Nephron (organoid): Measurements from ENCODE around the gene RAP1GAP2.

Experiments
- H3K27ac Mint-ChIP-seq, 3 experiments: 2 replicates each; pipeline ENCODE4 v1.8.0; 2020; ENCODE audit warnings: mixed read lengths in 3 of 3, mild to moderate bottlenecking in 2 of 3, moderate library complexity in 1 of 3
- H3K27me3 Mint-ChIP-seq: 2 replicates; pipeline ENCODE4 v1.8.0; 2021; ENCODE audit warnings: low read depth, mild to moderate bottlenecking, moderate library complexity, mixed read lengths
- H3K36me3 Mint-ChIP-seq: 2 replicates; pipeline ENCODE4 v1.8.0; 2020; ENCODE audit warnings: low read depth, mixed read lengths
- H3K4me1 Mint-ChIP-seq: 2 replicates; pipeline ENCODE4 v1.8.0; 2020; ENCODE audit warnings: mixed read lengths
- H3K4me3 Mint-ChIP-seq, 3 experiments: 2 replicates each; pipeline ENCODE4 v1.8.0; 2020; ENCODE audit warnings: mild to moderate bottlenecking in 3 of 3, mixed read lengths in 3 of 3, moderate library complexity in 2 of 3
- H3K9me3 Mint-ChIP-seq: 2 replicates; pipeline ENCODE4 v1.8.0; 2020; ENCODE audit warnings: mixed read lengths
- TF ChIP-seq, protein P1 (sequence below), 3 experiments: fragments of 200-600 bp; sonication (generic); IDR thresholded peaks; one replicate each; pipeline ENCODE4 v1.5.0; 2021; ENCODE audit warnings: antibody characterized with exemption in 3 of 3; ENCODE audit not compliant: unreplicated experiment in 3 of 3

RAP1GAP2 gene

DNA sequence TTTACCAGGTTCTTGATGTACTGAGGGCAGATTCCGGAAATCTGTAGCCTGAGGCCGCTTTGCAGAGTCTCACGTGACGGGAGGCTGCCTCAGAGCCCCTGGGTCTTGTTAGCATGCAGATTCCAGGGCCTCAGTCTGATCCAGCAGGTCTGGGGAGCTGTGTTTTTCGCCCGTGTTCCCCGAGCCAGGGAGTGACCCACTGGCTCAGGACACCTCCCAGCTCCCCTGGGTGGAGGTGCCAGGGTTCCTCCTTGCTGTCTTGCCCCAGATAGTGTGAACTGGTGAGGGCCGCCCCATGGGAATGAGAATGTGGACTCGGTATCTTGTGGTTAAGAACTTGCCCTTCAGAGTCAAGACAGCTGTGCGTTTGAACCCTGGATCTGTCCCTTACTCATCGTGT, 168.6 kb downstream of the RAP1GAP2 start:
- peaks cover 14% of the 10 kb centered on the region for H3K27me3 Mint-ChIP-seq
- peaks cover 8% of the 10 kb centered on the region for H3K4me1 Mint-ChIP-seq
- H3K36me3 Mint-ChIP-seq, result no peaks in the 10 kb centered on the region
- H3K27ac Mint-ChIP-seq, result no peak overlapping the region
- no peaks in the 10 kb centered on the region for H3K9me3 Mint-ChIP-seq
- TF ChIP-seq, protein P1, sequence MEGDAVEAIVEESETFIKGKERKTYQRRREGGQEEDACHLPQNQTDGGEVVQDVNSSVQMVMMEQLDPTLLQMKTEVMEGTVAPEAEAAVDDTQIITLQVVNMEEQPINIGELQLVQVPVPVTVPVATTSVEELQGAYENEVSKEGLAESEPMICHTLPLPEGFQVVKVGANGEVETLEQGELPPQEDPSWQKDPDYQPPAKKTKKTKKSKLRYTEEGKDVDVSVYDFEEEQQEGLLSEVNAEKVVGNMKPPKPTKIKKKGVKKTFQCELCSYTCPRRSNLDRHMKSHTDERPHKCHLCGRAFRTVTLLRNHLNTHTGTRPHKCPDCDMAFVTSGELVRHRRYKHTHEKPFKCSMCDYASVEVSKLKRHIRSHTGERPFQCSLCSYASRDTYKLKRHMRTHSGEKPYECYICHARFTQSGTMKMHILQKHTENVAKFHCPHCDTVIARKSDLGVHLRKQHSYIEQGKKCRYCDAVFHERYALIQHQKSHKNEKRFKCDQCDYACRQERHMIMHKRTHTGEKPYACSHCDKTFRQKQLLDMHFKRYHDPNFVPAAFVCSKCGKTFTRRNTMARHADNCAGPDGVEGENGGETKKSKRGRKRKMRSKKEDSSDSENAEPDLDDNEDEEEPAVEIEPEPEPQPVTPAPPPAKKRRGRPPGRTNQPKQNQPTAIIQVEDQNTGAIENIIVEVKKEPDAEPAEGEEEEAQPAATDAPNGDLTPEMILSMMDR (IDR thresholded peaks at IDR 0.05; ENCODE audit: unreplicated experiment in 3 of 3), result no peak
- H3K4me3 Mint-ChIP-seq, result no peak overlapping the region

DNA sequence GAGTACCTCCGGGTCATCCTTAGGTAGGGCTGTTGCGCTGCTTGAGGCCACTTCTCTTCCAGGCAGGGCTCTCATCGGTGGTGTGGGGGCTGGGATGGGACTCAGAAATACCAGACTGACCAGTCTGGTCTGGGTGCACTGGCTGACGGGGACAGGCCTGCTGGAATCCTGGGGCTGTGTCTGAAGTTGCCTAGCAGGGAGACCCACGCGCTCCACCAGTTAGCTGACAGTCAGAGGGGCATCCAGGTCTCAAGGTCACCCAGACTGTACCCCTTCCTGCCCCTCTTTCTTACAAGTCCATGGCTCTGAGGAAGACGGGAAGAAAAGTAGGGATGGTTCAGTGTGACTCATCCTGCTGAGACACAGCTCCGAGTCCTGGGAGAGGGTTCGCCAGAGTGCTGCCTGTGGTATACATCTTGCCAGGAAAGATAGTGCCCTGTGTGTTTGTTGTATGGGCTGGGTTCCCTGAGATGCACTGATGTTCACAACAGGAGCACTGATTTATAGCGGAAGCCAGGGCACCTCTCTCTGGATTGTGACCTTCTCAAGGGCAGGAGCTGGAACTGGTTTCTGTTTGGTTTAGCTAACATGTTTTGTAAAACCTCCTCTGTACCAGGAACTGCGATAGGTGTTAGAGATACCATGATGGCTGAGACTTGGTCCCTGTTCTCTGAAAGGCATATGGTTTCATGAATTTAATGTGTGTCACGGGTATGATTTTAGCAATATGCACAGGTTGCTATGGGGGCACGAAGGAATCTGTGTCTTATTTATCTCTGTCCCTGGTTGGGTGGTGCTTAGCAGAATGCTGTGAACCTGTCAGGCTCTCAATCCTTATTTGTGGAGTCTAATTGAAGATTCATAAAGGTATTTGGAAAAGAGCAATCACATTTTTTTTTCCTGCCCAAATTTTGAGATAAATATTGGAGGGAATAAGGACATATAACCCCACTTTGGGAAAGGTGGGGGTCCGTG, 169.7 kb downstream of the RAP1GAP2 start:
- Mint-ChIP-seq H3K4me3 (no peak overlapping the region), H3K27me3 (peaks cover 14% of the 10 kb centered on the region), H3K9me3 (no peaks in the 10 kb centered on the region), H3K27ac (peak overlapping the region in 1 of 3 experiments; percentile 72), H3K36me3 (no peaks in the 10 kb centered on the region), H3K4me1 (peaks cover 4% of the 10 kb centered on the region)
- TF ChIP-seq, protein P1 (IDR thresholded peaks at IDR 0.05; ENCODE audit: unreplicated experiment in 3 of 3), result no peak

DNA sequence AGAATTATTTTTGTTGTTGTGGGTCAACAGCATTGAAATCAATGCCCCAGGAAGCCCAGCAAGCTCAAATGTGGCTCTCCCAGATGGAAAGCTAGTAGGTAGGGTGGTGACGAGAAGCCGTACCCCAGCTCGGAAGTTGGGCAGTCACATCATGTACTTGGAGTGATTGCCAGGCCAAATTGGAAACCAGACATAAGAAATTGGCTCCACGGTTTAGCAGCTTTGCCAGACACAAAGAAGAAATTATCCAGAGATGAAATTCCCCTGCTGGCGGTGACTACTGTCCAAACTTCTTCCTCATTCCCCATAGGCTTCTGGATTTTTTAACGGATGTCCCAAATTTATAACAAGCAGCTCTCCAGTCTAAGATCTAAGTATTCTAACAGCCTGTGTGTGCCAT, 171.3 kb downstream of the RAP1GAP2 start:
- peaks cover 4% of the 10 kb centered on the region for H3K4me1 Mint-ChIP-seq
- H3K9me3 Mint-ChIP-seq, result no peaks in the 10 kb centered on the region
- H3K27ac Mint-ChIP-seq, result no peak overlapping the region
- TF ChIP-seq, protein P1 (IDR thresholded peaks at IDR 0.05; ENCODE audit: unreplicated experiment in 3 of 3), result no peak
- no peak overlapping the region for H3K4me3 Mint-ChIP-seq
- H3K36me3 Mint-ChIP-seq, result no peaks in the 10 kb centered on the region
- peaks cover 13% of the 10 kb centered on the region for H3K27me3 Mint-ChIP-seq

DNA sequence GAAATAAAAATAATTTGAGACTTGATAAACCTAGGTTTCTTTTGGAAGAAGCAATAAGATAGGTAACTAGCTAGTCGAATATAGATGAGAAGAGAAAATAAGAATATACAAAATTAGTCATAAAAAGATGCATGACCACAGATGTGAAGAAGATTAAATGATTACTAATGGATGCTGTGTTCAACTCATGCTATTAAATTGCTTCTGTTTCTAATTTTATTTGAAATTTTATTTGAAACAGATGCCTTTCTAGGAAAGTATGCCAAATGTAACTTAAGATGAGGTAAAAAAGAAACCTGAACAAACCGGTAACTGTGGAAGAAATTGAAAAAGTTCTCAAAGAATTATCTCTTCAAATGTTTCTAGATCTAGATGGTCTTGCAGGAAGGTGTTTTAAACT, 175.6 kb downstream of the RAP1GAP2 start:
- Mint-ChIP-seq H3K27ac (no peak overlapping the region), H3K4me3 (no peak overlapping the region), H3K9me3 (peaks cover 8% of the 10 kb centered on the region), H3K36me3 (peaks cover 7% of the 10 kb centered on the region), H3K4me1 (no peaks in the 10 kb centered on the region), H3K27me3 (peaks cover 4% of the 10 kb centered on the region)
- TF ChIP-seq, protein P1 (IDR thresholded peaks at IDR 0.05; ENCODE audit: unreplicated experiment in 3 of 3), result no peak

DNA sequence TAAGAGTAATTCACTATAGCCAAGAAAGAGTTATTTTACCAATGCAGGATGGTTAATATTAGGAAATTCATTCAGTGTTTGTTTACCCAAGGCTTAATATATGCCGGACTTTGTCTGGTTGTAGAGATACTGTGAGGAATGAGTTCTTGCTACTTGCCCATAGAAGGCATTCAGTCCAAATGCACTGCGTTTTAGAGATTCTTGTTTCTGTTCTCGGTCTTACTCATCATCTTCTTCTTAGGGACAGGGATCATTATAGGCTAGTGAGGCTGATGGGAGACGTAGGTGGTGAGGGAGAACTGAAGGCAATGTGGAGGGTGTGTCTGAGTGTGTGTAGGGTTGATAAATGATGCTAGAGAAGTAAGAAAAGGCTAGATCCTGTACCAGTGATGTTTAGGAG, 176.5 kb downstream of the RAP1GAP2 start:
- peaks cover 7% of the 10 kb centered on the region for H3K36me3 Mint-ChIP-seq
- TF ChIP-seq, protein P1 (IDR thresholded peaks at IDR 0.05; ENCODE audit: unreplicated experiment in 3 of 3), result no peak
- H3K27ac Mint-ChIP-seq, result no peak overlapping the region
- H3K4me3 Mint-ChIP-seq, result no peak overlapping the region
- H3K9me3 Mint-ChIP-seq, result peaks cover 8% of the 10 kb centered on the region
- H3K27me3 Mint-ChIP-seq, result peaks cover 4% of the 10 kb centered on the region
- no peaks in the 10 kb centered on the region for H3K4me1 Mint-ChIP-seq

DNA sequence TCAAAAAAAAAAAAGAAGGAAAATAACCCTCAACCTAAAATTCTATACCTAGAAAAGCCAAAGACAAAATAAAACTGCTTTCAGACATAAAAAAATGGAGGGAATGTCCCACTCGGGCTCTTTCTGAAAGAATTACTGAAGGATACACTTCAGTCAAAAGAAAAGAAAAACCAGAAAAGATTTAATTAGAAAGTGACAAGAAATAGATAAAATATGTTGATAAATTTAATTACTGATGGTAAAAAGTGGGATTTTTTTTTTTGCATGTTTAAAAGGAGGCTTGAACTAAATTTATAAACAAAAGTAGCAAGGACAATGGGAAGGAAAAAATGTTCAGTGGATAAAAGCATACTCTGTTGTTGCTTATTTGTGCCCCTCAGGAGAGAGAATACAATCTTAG, 178.1 kb downstream of the RAP1GAP2 start:
- Mint-ChIP-seq H3K4me3 (no peak overlapping the region), H3K27me3 (peaks cover 4% of the 10 kb centered on the region), H3K27ac (no peak overlapping the region), H3K36me3 (peaks cover 7% of the 10 kb centered on the region), H3K4me1 (no peaks in the 10 kb centered on the region), H3K9me3 (peaks cover 8% of the 10 kb centered on the region)
- TF ChIP-seq, protein P1 (IDR thresholded peaks at IDR 0.05; ENCODE audit: unreplicated experiment in 3 of 3), result no peak
